Measurements from ENCODE around the gene MED4. TPM values are rescaled to one million over a fixed set of nuclear protein-coding genes. Genes with fewer than 3 reads are reported as not detected.

Gene MED4
- total RNA-seq, 1 experiment from 2014 or later: 50.6 TPM

DNA sequence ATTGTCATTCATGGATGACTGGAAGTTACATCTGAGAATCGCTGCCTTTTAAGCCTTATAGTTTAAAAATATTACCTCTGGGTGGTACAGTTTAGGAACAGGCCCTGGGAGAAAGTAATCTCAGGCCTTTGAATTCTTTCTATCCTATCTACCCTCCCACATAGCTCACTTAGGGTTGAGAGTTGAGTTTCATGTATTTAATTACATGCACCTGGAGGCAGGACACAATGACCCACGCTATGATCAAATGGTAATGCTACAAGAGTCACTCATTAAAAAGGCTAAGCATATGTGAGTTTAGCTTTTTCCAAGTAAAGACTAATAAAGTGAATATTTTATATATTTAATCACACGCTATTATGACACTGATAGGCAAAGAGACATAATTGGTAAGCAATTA, 25.3 kb upstream of the MED4 start:
- peaks cover 3% of the 10 kb centered on the region; the same call in 1 of the 2 replicates for H3K27me3 Mint-ChIP-seq (ENCODE audit: low read depth)
- no peaks in the 10 kb centered on the region for H4K20me1 ChIP-seq (ENCODE audit: control insufficient read depth, insufficient read depth, insufficient read length)

More for the DNA sequence above, 25.3 kb upstream of the MED4 start:
- DNase-seq: no peak
- no peaks in the 10 kb centered on the region for H3K9me3 Mint-ChIP-seq
- Histone ChIP-seq H3K9me3 (ENCODE audit: control insufficient read depth, low read depth, low read length) (no peaks in the 10 kb centered on the region), H3K9ac (ENCODE audit: extremely low read depth, insufficient read length, low read length) (no peak overlapping the region), H2BK12ac (ENCODE audit: insufficient read length, low read depth, low read length) (no peak overlapping the region), H4K91ac (ENCODE audit: insufficient read length, low read depth, low read length) (no peak overlapping the region), H2BK120ac (ENCODE audit: low read depth, low read length, poor library complexity, severe bottlenecking) (no peak overlapping the region), H4K5ac (ENCODE audit: insufficient read length, low read depth, low read length) (no peak overlapping the region), H3K79me2 (ENCODE audit: insufficient read depth, low read length) (no peaks in the 10 kb centered on the region), H3K4me2 (ENCODE audit: insufficient read depth, insufficient read length, low read length) (no peak overlapping the region), H3K4ac (ENCODE audit: low read depth, low read length) (no peak overlapping the region), H3K14ac (ENCODE audit: insufficient read depth, low read length) (no peak overlapping the region), H3K27me3 (ENCODE audit: insufficient read depth, low read length) (no peaks in the 10 kb centered on the region), H2AK5ac (ENCODE audit: insufficient read length, low read length) (no peak overlapping the region), H2BK15ac (ENCODE audit: low read depth, low read length) (no peak overlapping the region), H2BK5ac (ENCODE audit: insufficient read length, low read length) (no peak overlapping the region), H3T11ph (ENCODE audit: low read length) (no peak overlapping the region), H3K27ac (ENCODE audit: insufficient read length, low read depth, low read length) (no peak overlapping the region), H3K23ac (ENCODE audit: insufficient read length, low read depth, low read length) (no peak overlapping the region), H3K23me2 (ENCODE audit: insufficient read length, low read depth, low read length, poor library complexity, severe bottlenecking) (no peaks in the 10 kb centered on the region), H3K79me1 (ENCODE audit: insufficient read depth, low read depth, low read length, poor library complexity, severe bottlenecking) (no peaks in the 10 kb centered on the region), H2BK20ac (ENCODE audit: low read depth, low read length, poor library complexity, severe bottlenecking) (no peak overlapping the region), H3K18ac (ENCODE audit: insufficient read length, low read depth, low read length) (no peak overlapping the region), H3K4me1 (ENCODE audit: insufficient read depth, low read length) (no peaks in the 10 kb centered on the region), H3K56ac (ENCODE audit: insufficient read length, low read depth, low read length) (no peak overlapping the region), H4K8ac (replicated peaks; ENCODE audit: insufficient read length, low read depth, low read length) (no peak overlapping the region), H2AFZ (ENCODE audit: low read length) (no peak overlapping the region)
- no CpG with 5 or more reads among the region's 3 CpGs for WGBS (ENCODE audit: extremely low coverage, insufficient read length, low lambda C conversion rate)
- H3K36me3 Mint-ChIP-seq (ENCODE audit: insufficient read depth in 1 of 3, low read depth in 3 of 3): no peaks in the 10 kb centered on the region
- TF ChIP-seq, protein P1, sequence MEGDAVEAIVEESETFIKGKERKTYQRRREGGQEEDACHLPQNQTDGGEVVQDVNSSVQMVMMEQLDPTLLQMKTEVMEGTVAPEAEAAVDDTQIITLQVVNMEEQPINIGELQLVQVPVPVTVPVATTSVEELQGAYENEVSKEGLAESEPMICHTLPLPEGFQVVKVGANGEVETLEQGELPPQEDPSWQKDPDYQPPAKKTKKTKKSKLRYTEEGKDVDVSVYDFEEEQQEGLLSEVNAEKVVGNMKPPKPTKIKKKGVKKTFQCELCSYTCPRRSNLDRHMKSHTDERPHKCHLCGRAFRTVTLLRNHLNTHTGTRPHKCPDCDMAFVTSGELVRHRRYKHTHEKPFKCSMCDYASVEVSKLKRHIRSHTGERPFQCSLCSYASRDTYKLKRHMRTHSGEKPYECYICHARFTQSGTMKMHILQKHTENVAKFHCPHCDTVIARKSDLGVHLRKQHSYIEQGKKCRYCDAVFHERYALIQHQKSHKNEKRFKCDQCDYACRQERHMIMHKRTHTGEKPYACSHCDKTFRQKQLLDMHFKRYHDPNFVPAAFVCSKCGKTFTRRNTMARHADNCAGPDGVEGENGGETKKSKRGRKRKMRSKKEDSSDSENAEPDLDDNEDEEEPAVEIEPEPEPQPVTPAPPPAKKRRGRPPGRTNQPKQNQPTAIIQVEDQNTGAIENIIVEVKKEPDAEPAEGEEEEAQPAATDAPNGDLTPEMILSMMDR (conservative IDR thresholded peaks at IDR 0.05): no peak
- H3K27ac Mint-ChIP-seq: no peak overlapping the region
- H3K4me3 Mint-ChIP-seq: no peak overlapping the region
- H3K4me1 Mint-ChIP-seq: 0 out of 4 replicates have a peak, but pooled peaks cover 0 to 3% of the 10 kb centered on the region in 2 experiments
